ENCODE results near the gene ARHGEF4.

GRCh38 chr2:130825966-130826253, 10.8 kb upstream of the ARHGEF4 start:
- TF ChIP-seq ARNT (IDR thresholded peaks at IDR 0.05) (no peak), NFRKB (IDR thresholded peaks at IDR 0.05) (no peak), BHLHE40 (IDR thresholded peaks at IDR 0.05; ENCODE audit: borderline replicate concordance) (no peak), LEF1 (IDR thresholded peaks at IDR 0.05; ENCODE audit: borderline replicate concordance) (no peak), TARDBP (IDR thresholded peaks at IDR 0.05) (no peak), FOXK2 (IDR thresholded peaks at IDR 0.05) (no peak), ZNF384 (IDR thresholded peaks at IDR 0.05) (no peak), SP1 (IDR thresholded peaks at IDR 0.05) (no peak)

All from HEK293T (cell line).